SK-N-SH (cell line): ENCODE measurements around the gene OTUD7B. TPM values are rescaled to one million over a fixed set of nuclear protein-coding genes. Genes with fewer than 3 reads are reported as not detected.

ENCODE experiments used
- CTCF ChIA-PET: fragments of 300-600, 350-600 bp; formaldehyde crosslinking; extraction: SDS; loops from one replicate; lab custom pipeline; 2021; lab: Yijun Ruan, JAX
- POLR2A ChIA-PET: fragments of 350-600 bp; sonication (Branson Sonifier 250); formaldehyde crosslinking; extraction: SDS; loops from one replicate; lab custom pipeline; 2020; ENCODE audit warnings: antibody characterized with exemption, inconsistent platforms; lab: Yijun Ruan, JAX
- DNase-seq: peaks from one replicate; pipeline ENCODE4 v3.0.0; 2012
- H2AFZ ChIP-seq: fragments of 200-600 bp; sonication (generic); 2 replicates; pipeline ENCODE4 v1.8.1; 2016; ENCODE audit warnings: antibody characterized with exemption, mild to moderate bottlenecking, low read depth
- H3F3A ChIP-seq: fragments of 200-600 bp; sonication (generic); replicated peaks from 2 replicates; pipeline ENCODE3; 2016; ENCODE audit warnings: antibody characterized with exemption, mild to moderate bottlenecking; ENCODE audit not compliant: insufficient read depth
- H3K27ac ChIP-seq, 2 experiments: fragments of 200-500 bp in 1 of 2; fragments of 200-600 bp in 1 of 2; sonication (Bioruptor generic) in 1 of 2; sonication (generic), shearing (Covaris generic) in 1 of 2; 2 replicates each; pipeline versions ENCODE4 v1.5.1 to v1.6.1; 2014 to 2016; ENCODE audit warnings: low read depth in 2 of 2, inconsistent platforms in 1 of 2, low read length in 1 of 2, mild to moderate bottlenecking in 1 of 2, mixed read lengths in 1 of 2
- H3K27me3 ChIP-seq: fragments of 200-600 bp; sonication (generic), shearing (Covaris generic); 2 replicates; pipeline ENCODE4 v1.6.1; 2016; ENCODE audit warnings: mixed run types; ENCODE audit not compliant: insufficient read depth
- H3K36me3 ChIP-seq, 2 experiments: fragments of 200-500 bp in 1 of 2; fragments of 200-600 bp in 1 of 2; sonication (Bioruptor generic) in 1 of 2; sonication (generic) in 1 of 2; replicated peaks in 1 of 2; 2 replicates each; pipeline versions ENCODE3 to v1.5.1; 2014 to 2016; ENCODE audit warnings: low read length in 1 of 2, mild to moderate bottlenecking in 1 of 2; ENCODE audit not compliant: insufficient read depth in 2 of 2, control insufficient read depth in 1 of 2
- H3K4me1 ChIP-seq, 2 experiments: fragments of 200-500 bp in 1 of 2; fragments of 200-600 bp in 1 of 2; sonication (Bioruptor generic) in 1 of 2; sonication (generic), shearing (Covaris generic) in 1 of 2; 2 replicates each; pipeline versions ENCODE4 v1.5.1 to v1.6.1; 2014 to 2016; ENCODE audit warnings: low read depth in 1 of 2, low read length in 1 of 2, mixed run types in 1 of 2; ENCODE audit not compliant: insufficient read depth in 2 of 2, control insufficient read depth in 1 of 2
- H3K4me2 ChIP-seq: fragments of 200-600 bp; sonication (generic), shearing (Covaris generic); 2 replicates; pipeline ENCODE4 v1.6.1; 2017; ENCODE audit warnings: mixed run types
- H3K4me3 ChIP-seq, 2 experiments: fragments of 200-500 bp in 1 of 2; fragments of 200-600 bp in 1 of 2; sonication (Bioruptor generic) in 1 of 2; sonication (generic), shearing (Covaris generic) in 1 of 2; 2 replicates each; pipeline versions ENCODE4 v1.5.1 to v1.8.1; 2014 to 2016; ENCODE audit warnings: low read depth in 2 of 2, inconsistent platforms in 1 of 2, low read length in 1 of 2, mild to moderate bottlenecking in 1 of 2, mixed read lengths in 1 of 2, moderate library complexity in 1 of 2
- H3K79me2 ChIP-seq: fragments of 200-600 bp; sonication (generic); 2 replicates; pipeline ENCODE4 v1.8.1; 2017; ENCODE audit warnings: mild to moderate bottlenecking; ENCODE audit not compliant: insufficient read depth
- H3K9ac ChIP-seq: fragments of 200-600 bp; sonication (generic); 2 replicates; pipeline ENCODE4 v1.6.1; 2017; ENCODE audit warnings: mixed run types
- H3K9me2 ChIP-seq: fragments of 200-600 bp; sonication (generic); 2 replicates; pipeline ENCODE4 v1.6.1; 2017; ENCODE audit warnings: mixed run types
- H3K9me3 ChIP-seq: fragments of 200-600 bp; sonication (generic); 2 replicates; pipeline ENCODE4 v1.6.1; 2017; ENCODE audit warnings: mixed run types, mild to moderate bottlenecking, moderate library complexity
- H4K20me1 ChIP-seq: fragments of 200-600 bp; sonication (generic); 2 replicates; pipeline ENCODE4 v1.6.1; 2017; ENCODE audit warnings: mild to moderate bottlenecking, mixed run types; ENCODE audit not compliant: insufficient read depth
- CTCF ChIP-seq: fragments of 200-600 bp; sonication (generic); IDR thresholded peaks from 2 replicates; pipeline ENCODE4 v1.6.1; 2017; ENCODE audit warnings: antibody characterized with exemption, mild to moderate bottlenecking, moderate library complexity
- ELF1 ChIP-seq: IDR thresholded peaks from 2 replicates; pipeline ENCODE4 v1.4.0; 2012
- EP300 ChIP-seq, 2 experiments: IDR thresholded peaks; 2 replicates each; pipeline versions ENCODE4 v1.4.0 to v1.6.1; 2012; ENCODE audit warnings: borderline replicate concordance in 1 of 2, low read depth in 1 of 2, low read length in 1 of 2
- EZH2phosphoT487 ChIP-seq: fragments of 200-600 bp; sonication (generic); IDR thresholded peaks from 2 replicates; pipeline ENCODE4 v1.6.1; 2017; ENCODE audit warnings: low read depth, mixed run types, mild to moderate bottlenecking, antibody characterized with exemption, moderate library complexity, borderline replicate concordance
- FOXJ3 ChIP-seq: sonication (generic); formaldehyde crosslinking; IDR thresholded peaks from 2 replicates; pipeline ENCODE4 v1.5.1; 2020; ENCODE audit warnings: mild to moderate bottlenecking, missing genetic modification reagents
- FOXM1 ChIP-seq: IDR thresholded peaks from 2 replicates; pipeline ENCODE4 v1.4.0; 2012; ENCODE audit warnings: low read depth, mild to moderate bottlenecking
- GABPA ChIP-seq: IDR thresholded peaks from 2 replicates; pipeline ENCODE4 v1.4.0; 2012; ENCODE audit warnings: low read depth, mild to moderate bottlenecking
- GATA2 ChIP-seq: sonication (generic); formaldehyde crosslinking; IDR thresholded peaks from 2 replicates; pipeline ENCODE4 v1.5.0; 2020; ENCODE audit warnings: mild to moderate bottlenecking, missing genetic modification reagents
- MEF2A ChIP-seq: IDR thresholded peaks from 2 replicates; pipeline ENCODE4 v1.4.0; 2012; ENCODE audit warnings: low read depth, borderline replicate concordance
- NFIC ChIP-seq: IDR thresholded peaks from 2 replicates; pipeline ENCODE4 v1.4.0; 2012; ENCODE audit warnings: borderline replicate concordance
- NRF1 ChIP-seq: IDR thresholded peaks from 2 replicates; pipeline ENCODE4 v1.6.1; 2012; ENCODE audit warnings: low read depth, mild to moderate bottlenecking, low read length
- POLR2AphosphoS5 ChIP-seq: IDR thresholded peaks from 2 replicates; pipeline ENCODE4 v1.6.1; 2012; ENCODE audit warnings: low read depth, low read length
- RCOR1 ChIP-seq: fragments of 150-350 bp; IDR thresholded peaks from 2 replicates; pipeline ENCODE4 v1.6.1; 2017; ENCODE audit warnings: antibody characterized with exemption, low read length
- RXRA ChIP-seq: IDR thresholded peaks from 2 replicates; pipeline ENCODE4 v1.4.0; 2012; ENCODE audit warnings: low read depth, mild to moderate bottlenecking, borderline replicate concordance
- TAF1 ChIP-seq: IDR thresholded peaks from 2 replicates; pipeline ENCODE4 v1.6.1; 2012; ENCODE audit warnings: low read depth, mild to moderate bottlenecking, low read length, moderate library complexity, borderline replicate concordance
- USF2 ChIP-seq: fragments of 150-350 bp; IDR thresholded peaks from 2 replicates; pipeline ENCODE4 v1.6.1; 2017; ENCODE audit warnings: antibody characterized with exemption, low read length, low read depth, borderline replicate concordance
- ZBTB33 ChIP-seq: IDR thresholded peaks from 2 replicates; pipeline ENCODE4 v1.4.0; 2012; ENCODE audit warnings: low read depth, borderline replicate concordance
- WGBS: methylation state at CpG from one replicate; pipeline ENCODE4 v1.1.6; 2017; ENCODE audit warnings: low lambda C conversion rate; 5-methylcytosine and 5-hydroxymethylcytosine counted together
- polyA plus RNA-seq, 3 experiments: library from polyadenylated mRNA; depleted of rRNA; stranded (reverse); fragments of >200 nt; gene quantifications; 2 replicates each; pipeline ENCODE4 v1.2.3, GENCODE V29; 2012
- TF ChIP-seq, protein P1 (sequence below): IDR thresholded peaks from 2 replicates; pipeline ENCODE4 v1.6.1; 2012; ENCODE audit warnings: mild to moderate bottlenecking, low read depth, low read length, moderate library complexity
- TF ChIP-seq, protein P2 (sequence below): IDR thresholded peaks from 2 replicates; pipeline ENCODE4; 2012
- TF ChIP-seq, protein P3 (sequence below): fragments of 150-350 bp; IDR thresholded peaks from 2 replicates; pipeline ENCODE4 v1.6.1; 2016; ENCODE audit warnings: mild to moderate bottlenecking, low read depth, low read length

Gene OTUD7B
- polyA plus RNA-seq, 1 of the 3 experiments (the other 2 are of a cell fraction), result 4.2 TPM

- 76% methylated on average over 9 of the region's 9 CpGs for WGBS
- peak overlapping the region; percentile 81; the same call in 1 of the 2 replicates for H3K9ac ChIP-seq
- TF ChIP-seq GABPA (no peak), RXRA (no peak), ZBTB33 (no peak), TAF1 (no peak), NFIC (no peak), EZH2phosphoT487 (no peak), NRF1 (no peak), POLR2AphosphoS5 (no peak), CTCF (no peak), USF2 (no peak), GATA2 (CRISPR knock-in tag) (no peak), RCOR1 (no peak), ELF1 (no peak), FOXM1 (no peak), FOXJ3 (CRISPR knock-in tag) (no peak), EP300 (IDR thresholded peaks at IDR 0.05; ENCODE audit: borderline replicate concordance in 1 of 2, low read depth in 1 of 2, low read length in 1 of 2) (no peak), MEF2A (no peak)
- TF ChIP-seq, protein P1, sequence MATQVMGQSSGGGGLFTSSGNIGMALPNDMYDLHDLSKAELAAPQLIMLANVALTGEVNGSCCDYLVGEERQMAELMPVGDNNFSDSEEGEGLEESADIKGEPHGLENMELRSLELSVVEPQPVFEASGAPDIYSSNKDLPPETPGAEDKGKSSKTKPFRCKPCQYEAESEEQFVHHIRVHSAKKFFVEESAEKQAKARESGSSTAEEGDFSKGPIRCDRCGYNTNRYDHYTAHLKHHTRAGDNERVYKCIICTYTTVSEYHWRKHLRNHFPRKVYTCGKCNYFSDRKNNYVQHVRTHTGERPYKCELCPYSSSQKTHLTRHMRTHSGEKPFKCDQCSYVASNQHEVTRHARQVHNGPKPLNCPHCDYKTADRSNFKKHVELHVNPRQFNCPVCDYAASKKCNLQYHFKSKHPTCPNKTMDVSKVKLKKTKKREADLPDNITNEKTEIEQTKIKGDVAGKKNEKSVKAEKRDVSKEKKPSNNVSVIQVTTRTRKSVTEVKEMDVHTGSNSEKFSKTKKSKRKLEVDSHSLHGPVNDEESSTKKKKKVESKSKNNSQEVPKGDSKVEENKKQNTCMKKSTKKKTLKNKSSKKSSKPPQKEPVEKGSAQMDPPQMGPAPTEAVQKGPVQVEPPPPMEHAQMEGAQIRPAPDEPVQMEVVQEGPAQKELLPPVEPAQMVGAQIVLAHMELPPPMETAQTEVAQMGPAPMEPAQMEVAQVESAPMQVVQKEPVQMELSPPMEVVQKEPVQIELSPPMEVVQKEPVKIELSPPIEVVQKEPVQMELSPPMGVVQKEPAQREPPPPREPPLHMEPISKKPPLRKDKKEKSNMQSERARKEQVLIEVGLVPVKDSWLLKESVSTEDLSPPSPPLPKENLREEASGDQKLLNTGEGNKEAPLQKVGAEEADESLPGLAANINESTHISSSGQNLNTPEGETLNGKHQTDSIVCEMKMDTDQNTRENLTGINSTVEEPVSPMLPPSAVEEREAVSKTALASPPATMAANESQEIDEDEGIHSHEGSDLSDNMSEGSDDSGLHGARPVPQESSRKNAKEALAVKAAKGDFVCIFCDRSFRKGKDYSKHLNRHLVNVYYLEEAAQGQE, result no peak
- TF ChIP-seq, protein P2, sequence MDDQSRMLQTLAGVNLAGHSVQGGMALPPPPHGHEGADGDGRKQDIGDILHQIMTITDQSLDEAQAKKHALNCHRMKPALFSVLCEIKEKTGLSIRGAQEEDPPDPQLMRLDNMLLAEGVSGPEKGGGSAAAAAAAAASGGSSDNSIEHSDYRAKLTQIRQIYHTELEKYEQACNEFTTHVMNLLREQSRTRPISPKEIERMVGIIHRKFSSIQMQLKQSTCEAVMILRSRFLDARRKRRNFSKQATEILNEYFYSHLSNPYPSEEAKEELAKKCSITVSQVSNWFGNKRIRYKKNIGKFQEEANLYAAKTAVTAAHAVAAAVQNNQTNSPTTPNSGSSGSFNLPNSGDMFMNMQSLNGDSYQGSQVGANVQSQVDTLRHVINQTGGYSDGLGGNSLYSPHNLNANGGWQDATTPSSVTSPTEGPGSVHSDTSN, result no peak
- TF ChIP-seq, protein P3, sequence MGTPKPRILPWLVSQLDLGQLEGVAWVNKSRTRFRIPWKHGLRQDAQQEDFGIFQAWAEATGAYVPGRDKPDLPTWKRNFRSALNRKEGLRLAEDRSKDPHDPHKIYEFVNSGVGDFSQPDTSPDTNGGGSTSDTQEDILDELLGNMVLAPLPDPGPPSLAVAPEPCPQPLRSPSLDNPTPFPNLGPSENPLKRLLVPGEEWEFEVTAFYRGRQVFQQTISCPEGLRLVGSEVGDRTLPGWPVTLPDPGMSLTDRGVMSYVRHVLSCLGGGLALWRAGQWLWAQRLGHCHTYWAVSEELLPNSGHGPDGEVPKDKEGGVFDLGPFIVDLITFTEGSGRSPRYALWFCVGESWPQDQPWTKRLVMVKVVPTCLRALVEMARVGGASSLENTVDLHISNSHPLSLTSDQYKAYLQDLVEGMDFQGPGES, result no peak
- TF ChIP-seq, all 33 proteins: peak for 0
These were observed 84.2 kb downstream of the OTUD7B start for GRCh38 chr1:149926296-149926695.

More at GRCh38 chr1:149926296-149926695, 84.2 kb downstream of the OTUD7B start:
- Histone ChIP-seq H3K4me3 (peak overlapping the region; percentile 92 to 95), H2AFZ (no peak overlapping the region), H3K27me3 (no peaks in the 10 kb centered on the region), H4K20me1 (peaks cover 10% of the 10 kb centered on the region; the same call in 1 of the 2 replicates), H3K79me2 (peaks cover 38% of the 10 kb centered on the region), H3K9me2 (no peaks in the 10 kb centered on the region), H3K4me1 (peaks cover 14 to 26% of the 10 kb centered on the region in 2 experiments), H3K36me3 (peaks cover 35 to 53% of the 10 kb centered on the region in 2 experiments), H3F3A (peaks cover 13% of the 10 kb centered on the region), H3K27ac (no peak overlapping the region), H3K9me3 (no peaks in the 10 kb centered on the region), H3K4me2 (peak overlapping the region; percentile 80)
- ChIA-PET POLR2A (no interaction called here), CTCF (no interaction called here)
- no peak for DNase-seq
